HEK293 (cell line): Measurements from ENCODE around the gene SLC25A19.

Experiments
- ATF2 ChIP-seq: fragments of 450-650 bp; formaldehyde crosslinking; IDR thresholded peaks from 2 replicates; pipeline ENCODE4 v1.5.1; 2016; ENCODE audit warnings: missing biosample characterization, missing genetic modification characterization, low read depth
- BCL11A ChIP-seq: fragments of 450-650 bp; formaldehyde crosslinking; IDR thresholded peaks from 2 replicates; pipeline ENCODE4 v1.5.1; 2016; ENCODE audit warnings: low read depth, missing biosample characterization, missing genetic modification characterization
- YY1 ChIP-seq: fragments of 450-650 bp; formaldehyde crosslinking; IDR thresholded peaks from 2 replicates; pipeline ENCODE4 v1.5.1; 2018; ENCODE audit warnings: missing biosample characterization, missing genetic modification characterization
- ZNF121 ChIP-seq: fragments of 450-650 bp; formaldehyde crosslinking; IDR thresholded peaks from 2 replicates; pipeline ENCODE4 v1.5.1; 2016; ENCODE audit warnings: missing biosample characterization, missing genetic modification characterization
- ZNF138 ChIP-seq: fragments of 450-650 bp; formaldehyde crosslinking; IDR thresholded peaks from 2 replicates; pipeline ENCODE4 v1.5.1; 2016; ENCODE audit warnings: missing biosample characterization, missing genetic modification characterization, borderline replicate concordance
- ZNF416 ChIP-seq: fragments of 450-650 bp; formaldehyde crosslinking; IDR thresholded peaks from 2 replicates; pipeline ENCODE4 v1.5.1; 2016; ENCODE audit warnings: missing biosample characterization, missing genetic modification characterization
- ZNF621 ChIP-seq: fragments of 450-650 bp; formaldehyde crosslinking; IDR thresholded peaks from 2 replicates; pipeline ENCODE4 v1.5.1; 2017; ENCODE audit warnings: missing biosample characterization, missing genetic modification characterization
- ZNF670 ChIP-seq: fragments of 450-650 bp; formaldehyde crosslinking; IDR thresholded peaks from 2 replicates; pipeline ENCODE4 v1.5.1; 2016; ENCODE audit warnings: missing biosample characterization, missing genetic modification characterization, low read depth
- ZNF791 ChIP-seq: fragments of 450-650 bp; formaldehyde crosslinking; IDR thresholded peaks from 2 replicates; pipeline ENCODE4 v1.5.1; 2016; ENCODE audit warnings: missing biosample characterization, missing genetic modification characterization
- TF ChIP-seq, protein P1 (sequence below): fragments of 450-650 bp; formaldehyde crosslinking; IDR thresholded peaks from 2 replicates; pipeline ENCODE4 v1.5.1; 2016; ENCODE audit warnings: missing biosample characterization, missing genetic modification characterization

GRCh38 chr17:75271233-75271954 is 17.8 kb downstream of the SLC25A19 start:
- TF ChIP-seq ZNF621 (tag by site-specific recombination) (no peak), BCL11A (tag by site-specific recombination) (0 out of 2 replicates have a peak, but pooled peaks have one; percentile 11), ZNF670 (tag by site-specific recombination) (no peak), ATF2 (tag by site-specific recombination) (no peak), ZNF791 (tag by site-specific recombination) (no peak), ZNF416 (tag by site-specific recombination) (no peak), ZNF121 (tag by site-specific recombination) (peak; percentile 22; the same call in 1 of the 2 replicates), ZNF138 (tag by site-specific recombination) (no peak), YY1 (tag by site-specific recombination) (no peak)
- TF ChIP-seq, protein P1, sequence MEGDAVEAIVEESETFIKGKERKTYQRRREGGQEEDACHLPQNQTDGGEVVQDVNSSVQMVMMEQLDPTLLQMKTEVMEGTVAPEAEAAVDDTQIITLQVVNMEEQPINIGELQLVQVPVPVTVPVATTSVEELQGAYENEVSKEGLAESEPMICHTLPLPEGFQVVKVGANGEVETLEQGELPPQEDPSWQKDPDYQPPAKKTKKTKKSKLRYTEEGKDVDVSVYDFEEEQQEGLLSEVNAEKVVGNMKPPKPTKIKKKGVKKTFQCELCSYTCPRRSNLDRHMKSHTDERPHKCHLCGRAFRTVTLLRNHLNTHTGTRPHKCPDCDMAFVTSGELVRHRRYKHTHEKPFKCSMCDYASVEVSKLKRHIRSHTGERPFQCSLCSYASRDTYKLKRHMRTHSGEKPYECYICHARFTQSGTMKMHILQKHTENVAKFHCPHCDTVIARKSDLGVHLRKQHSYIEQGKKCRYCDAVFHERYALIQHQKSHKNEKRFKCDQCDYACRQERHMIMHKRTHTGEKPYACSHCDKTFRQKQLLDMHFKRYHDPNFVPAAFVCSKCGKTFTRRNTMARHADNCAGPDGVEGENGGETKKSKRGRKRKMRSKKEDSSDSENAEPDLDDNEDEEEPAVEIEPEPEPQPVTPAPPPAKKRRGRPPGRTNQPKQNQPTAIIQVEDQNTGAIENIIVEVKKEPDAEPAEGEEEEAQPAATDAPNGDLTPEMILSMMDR (tag by site-specific recombination): peak; percentile 69
